Mesenchymal stem cell (in vitro differentiated cells and primary cell): ENCODE results near the gene PDCL3.

Experiments used
- DNase-seq: peaks from one replicate; pipeline ENCODE4 v3.0.0-alpha.2; 2013
- H2AFZ ChIP-seq: one replicate; pipeline ENCODE4 v1.6.1; 2013; ENCODE audit warnings: low read depth, mild to moderate bottlenecking, control low read depth, inconsistent platforms, low read length, moderate library complexity
- H2AK5ac ChIP-seq: 2 replicates; pipeline ENCODE4 v1.6.1; 2013; ENCODE audit warnings: low read length, moderate library complexity, mild to moderate bottlenecking, inconsistent platforms; ENCODE audit not compliant: severe bottlenecking
- H2BK120ac ChIP-seq: one replicate; pipeline ENCODE4 v1.6.1; 2013; ENCODE audit warnings: low read depth, mild to moderate bottlenecking, inconsistent platforms, low read length, moderate library complexity
- H2BK12ac ChIP-seq, 2 experiments: one replicate each; pipeline ENCODE4 v1.6.1; 2013; ENCODE audit warnings: inconsistent platforms in 2 of 2, low read length in 2 of 2, mild to moderate bottlenecking in 2 of 2, moderate library complexity in 2 of 2, control low read depth in 1 of 2
- H2BK15ac ChIP-seq: one replicate; pipeline ENCODE4 v1.6.1; 2013; ENCODE audit warnings: mild to moderate bottlenecking, low read depth, inconsistent platforms; ENCODE audit not compliant: poor library complexity, severe bottlenecking
- H2BK5ac ChIP-seq: 2 replicates; pipeline ENCODE4 v1.6.1; 2013; ENCODE audit warnings: low read depth, mild to moderate bottlenecking, low read length, control low read depth, inconsistent platforms; ENCODE audit not compliant: poor library complexity, severe bottlenecking
- H3K14ac ChIP-seq, 2 experiments: one replicate each; pipeline ENCODE4 v1.6.1; 2013; ENCODE audit warnings: inconsistent platforms in 2 of 2, low read length in 2 of 2, control low read depth in 1 of 2, mild to moderate bottlenecking in 1 of 2, moderate library complexity in 1 of 2
- H3K18ac ChIP-seq, 2 experiments: one replicate each; pipeline ENCODE4 v1.6.1; 2013; ENCODE audit warnings: inconsistent platforms in 2 of 2, low read length in 2 of 2, control low read depth in 1 of 2, low read depth in 1 of 2, mild to moderate bottlenecking in 1 of 2
- H3K23ac ChIP-seq, 2 experiments: one replicate each; pipeline ENCODE4 v1.6.1; 2013; ENCODE audit warnings: inconsistent platforms in 2 of 2, low read length in 2 of 2, mild to moderate bottlenecking in 2 of 2, moderate library complexity in 2 of 2, control low read depth in 1 of 2
- H3K27ac ChIP-seq: 2 replicates; pipeline ENCODE4 v1.5.1; 2013; ENCODE audit warnings: mild to moderate bottlenecking, moderate library complexity, low read length, control low read depth, inconsistent platforms; ENCODE audit not compliant: poor library complexity, severe bottlenecking
- H3K27me3 ChIP-seq, 2 experiments: 2 replicates each; pipeline versions ENCODE4 v1.6.1 to v1.7.0; 2013; ENCODE audit warnings: low read length in 2 of 2, mild to moderate bottlenecking in 2 of 2, moderate library complexity in 2 of 2, control low read depth in 1 of 2, inconsistent platforms in 1 of 2; ENCODE audit not compliant: control insufficient read depth in 1 of 2, insufficient read depth in 1 of 2
- H3K36me3 ChIP-seq, 2 experiments: 2 replicates each; pipeline versions ENCODE4 v1.6.1 to v1.7.0; 2013; ENCODE audit warnings: low read length in 2 of 2, control low read depth in 1 of 2, inconsistent platforms in 1 of 2, low read depth in 1 of 2, mild to moderate bottlenecking in 1 of 2; ENCODE audit not compliant: insufficient read depth in 2 of 2, control insufficient read depth in 1 of 2
- H3K4ac ChIP-seq, 2 experiments: one replicate each; pipeline ENCODE4 v1.6.1; 2013; ENCODE audit warnings: inconsistent platforms in 2 of 2, low read length in 2 of 2, mild to moderate bottlenecking in 2 of 2, moderate library complexity in 2 of 2, control low read depth in 1 of 2, low read depth in 1 of 2
- H3K4me1 ChIP-seq: 2 replicates; pipeline ENCODE4 v1.6.1; 2013; ENCODE audit warnings: low read depth, low read length, control low read depth; ENCODE audit not compliant: control insufficient read depth, insufficient read depth
- H3K4me2 ChIP-seq: 2 replicates; pipeline ENCODE4 v1.6.1; 2013; ENCODE audit warnings: low read length, mild to moderate bottlenecking, inconsistent platforms; ENCODE audit not compliant: poor library complexity, severe bottlenecking
- H3K4me3 ChIP-seq, 2 experiments: 2 replicates each; pipeline versions ENCODE4 v1.5.1 to v1.7.0; 2013; ENCODE audit warnings: low read length in 2 of 2, mild to moderate bottlenecking in 2 of 2, control low read depth in 1 of 2, low read depth in 1 of 2; ENCODE audit not compliant: insufficient read depth in 1 of 2
- H3K79me1 ChIP-seq: replicated peaks from 2 replicates; pipeline ENCODE4 v1.6.1; 2013; ENCODE audit warnings: mild to moderate bottlenecking, control low read depth, low read length, inconsistent platforms; ENCODE audit not compliant: poor library complexity, severe bottlenecking
- H3K9ac ChIP-seq: 2 replicates; pipeline ENCODE4 v1.7.0; 2013; ENCODE audit warnings: mild to moderate bottlenecking, low read length, moderate library complexity
- H3K9me3 ChIP-seq: 2 replicates; pipeline ENCODE4 v1.7.0; 2013; ENCODE audit warnings: mild to moderate bottlenecking, low read length; ENCODE audit not compliant: control insufficient read depth
- H4K8ac ChIP-seq: one replicate; pipeline ENCODE4 v1.6.1; 2013; ENCODE audit warnings: inconsistent platforms, mild to moderate bottlenecking, low read length, moderate library complexity
- H4K91ac ChIP-seq: one replicate; pipeline ENCODE4 v1.6.1; 2013; ENCODE audit warnings: mild to moderate bottlenecking, low read length, inconsistent platforms
- WGBS: methylation state at CpG from one replicate; pipeline ENCODE4 v1.1.7; 2013; ENCODE audit warnings: mixed read lengths; 5-methylcytosine and 5-hydroxymethylcytosine counted together

PDCL3 gene

DNA sequence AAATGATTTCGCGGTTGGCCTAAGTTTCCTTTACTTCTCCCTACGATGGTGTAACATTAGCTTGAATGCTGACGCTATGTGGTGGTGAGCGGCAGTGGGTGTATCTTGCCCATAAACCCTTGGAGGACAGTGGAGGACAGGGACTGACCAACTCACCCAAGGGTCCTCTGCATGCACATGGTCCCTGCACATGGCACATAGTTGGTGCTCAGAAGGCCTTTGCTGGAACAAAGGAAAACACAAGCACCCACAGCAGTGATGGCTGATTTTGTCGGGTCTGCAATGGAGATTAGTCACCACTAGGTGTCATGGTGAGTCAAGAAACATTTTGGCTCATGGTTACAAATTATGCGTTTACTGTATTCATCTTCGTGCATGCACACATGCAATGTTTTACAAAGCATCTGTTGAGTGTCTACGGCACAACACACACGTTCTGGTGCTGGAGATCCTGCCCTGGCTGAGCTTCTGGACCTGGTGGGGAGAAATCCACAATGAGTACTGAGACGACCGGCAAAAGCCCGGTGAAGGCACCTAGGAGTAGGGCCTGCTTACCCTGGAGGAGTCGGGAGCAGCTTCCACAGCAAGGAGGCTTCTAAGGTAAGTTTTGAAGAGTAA, 44.0 kb downstream of the PDCL3 start:
- Histone ChIP-seq H2BK5ac (no peak overlapping the region), H2AFZ (peak overlapping the region; percentile 3), H3K79me1 (no peaks in the 10 kb centered on the region), H3K14ac (no peak overlapping the region), H3K23ac (no peak overlapping the region), H3K27me3 (peaks cover 0 to 8% of the 10 kb centered on the region in 2 experiments), H4K91ac (no peak overlapping the region), H3K4me3 (no peak overlapping the region), H4K8ac (no peak overlapping the region), H3K9ac (no peak overlapping the region), H3K4me1 (peaks cover 3% of the 10 kb centered on the region), H2BK120ac (no peak overlapping the region), H2BK15ac (no peak overlapping the region), H3K4ac (peak overlapping the region in 1 of 2 experiments; percentile 43), H3K9me3 (no peaks in the 10 kb centered on the region), H3K18ac (no peak overlapping the region), H2BK12ac (no peak overlapping the region), H3K4me2 (no peak overlapping the region), H2AK5ac (no peak overlapping the region), H3K27ac (no peak overlapping the region), H3K36me3 (no peaks in the 10 kb centered on the region)
- DNase-seq, result peak; percentile 47
- 55% methylated on average over 10 of the region's 14 CpGs for whole genome bisulfite sequencing

DNA sequence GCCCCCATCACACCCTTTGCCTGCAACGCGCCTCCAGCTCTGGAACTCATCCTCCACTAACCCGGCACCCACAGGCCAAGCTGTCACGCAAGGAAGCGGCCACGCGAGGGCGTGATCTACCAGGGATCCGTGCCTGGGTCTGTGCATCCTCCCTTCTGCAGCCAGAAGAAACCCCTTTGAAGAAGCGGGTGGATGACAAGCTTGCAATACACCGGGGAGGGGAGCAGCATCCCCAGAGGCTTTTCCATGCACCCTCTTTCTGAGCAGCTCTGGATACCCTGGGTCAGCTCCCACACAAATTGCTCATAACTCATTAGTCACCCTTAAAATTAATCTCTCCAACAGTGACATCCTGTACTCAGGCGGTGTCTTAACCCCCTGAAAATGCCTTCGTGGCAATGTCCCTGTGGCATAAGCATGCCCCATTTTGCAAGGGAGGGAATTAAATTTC, 47.6 kb downstream of the PDCL3 start:
- no peak overlapping the region for H3K23ac ChIP-seq
- H3K14ac ChIP-seq, result peak overlapping the region in 1 of 2 experiments; percentile 22
- H2BK120ac ChIP-seq, result no peak overlapping the region
- H2AK5ac ChIP-seq, result no peak overlapping the region
- no peak overlapping the region for H3K27ac ChIP-seq
- no peak overlapping the region for H3K18ac ChIP-seq
- no peaks in the 10 kb centered on the region for H3K36me3 ChIP-seq
- no peak overlapping the region for H2AFZ ChIP-seq
- H3K79me1 ChIP-seq, result no peaks in the 10 kb centered on the region
- peaks cover 3% of the 10 kb centered on the region for H3K4me1 ChIP-seq
- H2BK15ac ChIP-seq, result no peak overlapping the region
- peak; percentile 51 for DNase-seq
- H3K4me3 ChIP-seq, result no peak overlapping the region
- WGBS, result 44% methylated on average over 13 of the region's 13 CpGs
- no peak overlapping the region for H2BK12ac ChIP-seq
- no peak overlapping the region for H2BK5ac ChIP-seq
- no peak overlapping the region for H3K9ac ChIP-seq
- H3K4ac ChIP-seq, result no peak overlapping the region
- H4K8ac ChIP-seq, result peak overlapping the region; percentile 48
- no peak overlapping the region for H3K4me2 ChIP-seq
- no peak overlapping the region for H4K91ac ChIP-seq
- peaks cover 0 to 22% of the 10 kb centered on the region in 2 experiments for H3K27me3 ChIP-seq
- H3K9me3 ChIP-seq, result no peaks in the 10 kb centered on the region

DNA sequence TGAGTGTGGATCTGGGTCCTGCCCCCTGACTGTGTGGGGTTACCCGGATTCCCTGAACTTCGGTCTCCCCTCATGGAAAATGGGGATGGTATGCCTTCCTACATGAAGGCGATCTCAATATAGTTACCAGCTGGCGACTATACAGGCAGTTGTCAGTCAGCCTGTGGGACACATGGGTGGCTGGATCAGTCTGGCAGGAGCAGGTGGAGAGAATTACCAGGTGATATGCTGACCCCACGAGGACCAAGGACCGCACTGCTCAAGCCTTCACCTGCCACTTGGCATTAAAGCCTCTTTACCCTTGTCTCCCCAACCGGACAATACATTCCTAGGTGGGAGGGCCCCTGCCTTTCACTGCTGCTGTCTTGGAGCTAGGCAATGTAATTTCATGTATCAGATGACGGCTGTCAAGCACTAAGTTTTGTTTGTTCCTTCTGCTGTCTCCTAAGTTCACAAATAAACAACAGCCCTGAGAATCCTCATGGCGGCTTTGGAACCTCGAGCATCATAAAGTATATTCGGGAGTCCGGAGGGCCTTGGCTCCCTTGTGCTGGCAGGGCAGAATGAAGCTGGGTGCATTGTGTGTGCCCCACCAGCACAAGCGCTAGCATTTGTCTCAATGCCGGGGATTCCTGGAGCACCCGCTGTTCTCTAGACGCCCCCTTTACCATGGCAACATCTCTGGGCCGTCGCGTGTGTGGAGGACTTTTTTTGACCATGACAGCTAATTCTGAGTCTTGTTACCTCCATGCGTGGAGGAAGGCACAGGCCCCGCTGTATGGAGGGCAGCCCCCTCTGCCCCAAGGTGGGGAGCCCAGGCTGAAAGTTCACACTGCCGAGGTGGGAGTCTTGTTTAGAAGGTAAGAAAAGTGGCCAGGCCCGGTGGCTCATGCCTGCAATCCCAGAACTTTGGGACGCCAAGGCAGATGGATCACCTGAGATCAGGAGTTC, 48.6 kb downstream of the PDCL3 start:
- H3K4me1 ChIP-seq, result peaks cover 3% of the 10 kb centered on the region
- H2BK120ac ChIP-seq, result no peak overlapping the region
- no peak overlapping the region for H3K27ac ChIP-seq
- DNase-seq, result no peak
- H3K27me3 ChIP-seq, result peaks cover 0 to 23% of the 10 kb centered on the region in 2 experiments
- H3K18ac ChIP-seq, result no peak overlapping the region
- H3K9me3 ChIP-seq, result no peaks in the 10 kb centered on the region
- no peaks in the 10 kb centered on the region for H3K36me3 ChIP-seq
- H2BK12ac ChIP-seq, result no peak overlapping the region
- no peak overlapping the region for H3K4ac ChIP-seq
- 93% methylated on average over 22 of the region's 24 CpGs for WGBS
- H2AFZ ChIP-seq, result no peak overlapping the region
- no peak overlapping the region for H2BK5ac ChIP-seq
- H3K79me1 ChIP-seq, result no peaks in the 10 kb centered on the region
- no peak overlapping the region for H2BK15ac ChIP-seq
- no peak overlapping the region for H3K4me3 ChIP-seq
- H3K4me2 ChIP-seq, result no peak overlapping the region
- no peak overlapping the region for H3K23ac ChIP-seq
- no peak overlapping the region for H3K14ac ChIP-seq
- H4K8ac ChIP-seq, result no peak overlapping the region
- no peak overlapping the region for H4K91ac ChIP-seq
- H2AK5ac ChIP-seq, result no peak overlapping the region
- H3K9ac ChIP-seq, result no peak overlapping the region

DNA sequence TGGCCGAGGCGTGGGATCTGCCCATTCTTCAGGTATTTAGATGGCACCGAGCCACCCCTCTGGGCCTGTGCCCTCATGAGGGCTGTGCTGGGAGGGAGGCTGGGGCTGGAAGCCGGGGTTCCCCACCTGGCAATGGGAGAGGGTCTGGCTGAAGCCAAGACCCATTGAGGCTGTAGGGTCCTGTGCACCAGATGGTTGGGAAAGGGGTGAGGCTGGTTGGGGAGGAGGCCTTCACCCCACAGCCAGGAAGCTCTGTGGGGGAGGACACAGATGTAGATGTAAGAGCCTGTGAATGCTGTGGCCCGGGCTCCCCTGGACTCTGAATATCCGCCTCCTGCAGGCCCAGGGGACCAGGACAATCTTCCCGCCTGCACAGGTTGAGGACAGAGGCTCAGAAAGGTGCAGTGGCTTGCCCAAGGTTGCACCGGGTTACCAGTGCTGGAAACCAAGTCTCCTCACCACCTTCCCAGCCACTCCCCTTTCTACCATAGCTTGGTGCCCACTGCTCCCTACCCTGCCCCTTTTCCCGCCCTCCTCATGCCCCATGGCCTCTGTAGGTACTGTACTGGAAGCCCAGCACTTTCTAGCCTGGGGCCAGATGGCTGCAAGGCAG, 49.7 kb downstream of the PDCL3 start:
- Histone ChIP-seq H3K4ac (no peak overlapping the region), H3K36me3 (no peaks in the 10 kb centered on the region), H3K4me2 (no peak overlapping the region), H2BK15ac (no peak overlapping the region), H3K23ac (no peak overlapping the region), H2BK120ac (no peak overlapping the region), H3K9ac (no peak overlapping the region), H3K14ac (no peak overlapping the region), H3K27ac (no peak overlapping the region), H4K8ac (peak overlapping the region; percentile 28), H2BK12ac (no peak overlapping the region), H2AFZ (no peak overlapping the region), H2AK5ac (no peak overlapping the region), H2BK5ac (no peak overlapping the region), H3K18ac (no peak overlapping the region), H3K4me3 (no peak overlapping the region), H3K79me1 (no peaks in the 10 kb centered on the region), H3K27me3 (peaks cover 4 to 32% of the 10 kb centered on the region in 2 experiments), H3K9me3 (no peaks in the 10 kb centered on the region), H4K91ac (no peak overlapping the region), H3K4me1 (peaks cover 3% of the 10 kb centered on the region)
- DNase-seq, result no peak
- WGBS, result 84% methylated on average over 8 of the region's 9 CpGs
